Loucy (cell line): ENCODE data around the gene ENTHD1.

Source experiments
- CTCF ChIP-seq: fragments of 200-600 bp; sonication (generic); conservative IDR thresholded peaks from 2 replicates; pipeline ENCODE4 v1.5.1; 2014; ENCODE audit warnings: mild to moderate bottlenecking, antibody characterized with exemption, low read length
- EZH2phosphoT487 ChIP-seq: fragments of 200-600 bp; IDR thresholded peaks from 2 replicates; pipeline ENCODE4 v1.6.1; 2018; ENCODE audit warnings: antibody characterized with exemption, mild to moderate bottlenecking, moderate library complexity, borderline replicate concordance

DNA sequence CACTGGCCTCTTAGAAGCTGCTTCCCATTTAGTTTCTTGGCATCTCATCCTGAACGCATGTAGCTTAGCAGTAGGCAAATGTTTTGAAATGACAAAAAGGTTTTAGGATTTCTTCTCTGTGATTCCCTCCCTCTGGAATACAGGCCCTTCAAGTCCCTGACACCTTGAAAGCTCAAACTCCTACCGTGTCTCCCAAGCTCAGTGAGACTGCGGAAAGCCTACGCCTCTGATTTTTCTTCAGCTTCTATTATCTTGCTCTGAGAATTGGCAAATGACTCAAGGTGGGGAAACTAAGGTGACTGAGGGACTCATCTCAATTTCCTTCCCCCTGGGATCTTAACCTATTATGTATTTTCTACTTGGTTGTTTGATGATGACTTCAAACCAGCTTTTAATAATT lies 130.3 kb downstream of the ENTHD1 start:
- no peak for TF ChIP-seq CTCF
- TF ChIP-seq EZH2phosphoT487 = no peak
